Keratinocyte (primary cell): ENCODE measurements around the gene TXNRD2. TPM values are rescaled to one million over a fixed set of nuclear protein-coding genes. Genes with fewer than 3 reads are reported as not detected.
A peak's percentile ranks its signal among the peaks of the same experiment; 100 is the strongest.

Experiments used
- DNase-seq: peaks from one replicate; pipeline ENCODE4 v3.0.0-alpha.2; 2011; ENCODE audit warnings: low read depth, missing footprints, low spot score
- FAIRE-seq: peaks from 2 replicates; lab custom pipeline; 2011; peaks lifted over from hg19 to GRCh38; lab: Jason Lieb, UNC
- H2AFZ ChIP-seq: 2 replicates; pipeline ENCODE4 v1.6.0; 2012; ENCODE audit warnings: low read length, control low read depth, inconsistent platforms; ENCODE audit not compliant: control insufficient read depth
- H3K27ac ChIP-seq: 2 replicates; pipeline ENCODE4 v1.5.1; 2011; ENCODE audit warnings: low read length; ENCODE audit not compliant: control insufficient read depth, insufficient read depth
- H3K27me3 ChIP-seq: 3 replicates; pipeline ENCODE4 v1.6.0; 2011; ENCODE audit warnings: low read length; ENCODE audit not compliant: control insufficient read depth, insufficient read depth; ENCODE audit errors: extremely low read depth
- H3K36me3 ChIP-seq, 2 experiments: 2 replicates in 1 of 2; 3 replicates in 1 of 2; pipeline ENCODE4 v1.5.1; 2011; ENCODE audit warnings: low read length in 2 of 2, mild to moderate bottlenecking in 1 of 2; ENCODE audit not compliant: control insufficient read depth in 2 of 2, insufficient read depth in 2 of 2; ENCODE audit errors: extremely low read depth in 1 of 2
- H3K4me1 ChIP-seq: 3 replicates; pipeline ENCODE4 v1.5.1; 2011; ENCODE audit warnings: low read length; ENCODE audit not compliant: control insufficient read depth, insufficient read depth; ENCODE audit errors: extremely low read depth
- H3K4me2 ChIP-seq: 3 replicates; pipeline ENCODE4 v1.6.0; 2011; ENCODE audit warnings: low read depth, low read length; ENCODE audit not compliant: control insufficient read depth, insufficient read depth; ENCODE audit errors: extremely low read depth
- H3K4me3 ChIP-seq, 3 experiments: fragments of 200-600 bp in 1 of 3; sonication (generic) in 1 of 3; 2 replicates in 2 of 3; 3 replicates in 1 of 3; pipeline ENCODE4 v1.5.1; 2011 to 2016; ENCODE audit warnings: low read length in 3 of 3, mild to moderate bottlenecking in 3 of 3, control low read depth in 2 of 3, inconsistent platforms in 1 of 3, low read depth in 1 of 3, mixed read lengths in 1 of 3, mixed run types in 1 of 3, moderate library complexity in 1 of 3; ENCODE audit not compliant: control insufficient read depth in 2 of 3, insufficient read depth in 2 of 3; ENCODE audit errors: extremely low read depth in 1 of 3
- H3K79me2 ChIP-seq: 2 replicates; pipeline ENCODE4 v1.6.0; 2012; ENCODE audit warnings: low read length; ENCODE audit not compliant: control insufficient read depth, insufficient read depth
- H3K9ac ChIP-seq: 3 replicates; pipeline ENCODE4 v1.6.0; 2011; ENCODE audit warnings: low read length; ENCODE audit not compliant: control insufficient read depth, insufficient read depth; ENCODE audit errors: extremely low read depth
- H3K9me1 ChIP-seq: 3 replicates; pipeline ENCODE4 v1.6.0; 2011; ENCODE audit warnings: low read length; ENCODE audit not compliant: control insufficient read depth, insufficient read depth; ENCODE audit errors: extremely low read depth
- H3K9me3 ChIP-seq: 2 replicates; pipeline ENCODE4 v1.5.1; 2012; ENCODE audit warnings: low read depth, low read length; ENCODE audit not compliant: control insufficient read depth
- H4K20me1 ChIP-seq: 3 replicates; pipeline ENCODE4 v1.6.0; 2011; ENCODE audit warnings: low read length; ENCODE audit not compliant: control insufficient read depth, insufficient read depth; ENCODE audit errors: extremely low read depth
- EZH2 ChIP-seq: IDR thresholded peaks from one replicate; pipeline ENCODE4 v1.6.1; 2012; ENCODE audit warnings: inconsistent platforms, mild to moderate bottlenecking, low read length, moderate library complexity
- dilution Hi-C: fragments of 300-500 bp; cut with MboI; formaldehyde crosslinking; loops from one replicate; pipeline ENCODE4 v1.7.0; 2020; ENCODE audit warnings: low sequenced_read_pairs; ENCODE audit not compliant: extremely low pct_ligation_motif_present
- polyA minus RNA-seq, 3 experiments: library from RNA; depleted of rRNA, polyadenylated mRNA; stranded (reverse); fragments of >200 nt; gene quantifications; 1 replicate in 1 of 3; 2 replicates in 1 of 3; 3 replicates in 1 of 3; pipeline ENCODE4 v1.2.3, GENCODE V29; 2011
- polyA plus RNA-seq, 5 experiments: library from polyadenylated mRNA; depleted of rRNA in 3 of 5; stranded (reverse) in 3 of 5; stranded (forward) in 1 of 5; unstranded in 1 of 5; fragments of >200 nt; gene quantifications; 1 replicate in 1 of 5; 2 replicates in 3 of 5; 3 replicates in 1 of 5; pipeline versions ENCODE4 v1.2.1 to v1.2.3, GENCODE V29; 2011 to 2012; ENCODE audit warnings: missing spikeins in 2 of 5, low read depth in 1 of 5, low replicate concordance in 1 of 5
- TF ChIP-seq, protein P1 (sequence below), 3 experiments: IDR thresholded peaks in 1 of 3; conservative IDR thresholded peaks in 1 of 3; optimal IDR thresholded peaks in 1 of 3; 2 replicates in 2 of 3; 3 replicates in 1 of 3; pipeline versions ENCODE3 to v1.5.1; 2011; ENCODE audit warnings: low read length in 3 of 3, mild to moderate bottlenecking in 3 of 3, moderate library complexity in 2 of 3, control low read depth in 1 of 3, inconsistent platforms in 1 of 3; ENCODE audit not compliant: insufficient read depth in 2 of 3; ENCODE audit errors: extremely low read depth in 1 of 3

Gene TXNRD2
- polyA plus RNA-seq (12.9 to 18.6 TPM (median 16.0 TPM) in 3 replicates), polyA minus RNA-seq (8.9 to 29.3 TPM (median 11.3 TPM) in 3 replicates)
- 2.3 TPM for polyA plus RNA-seq (2011; ENCODE audit: low read depth)
- 7.3 and 14.2 TPM in 2 replicates for polyA plus RNA-seq (2011; cell fraction: cytosol; rRNA removed)
- polyA plus RNA-seq (2011; cell fraction: nucleus; rRNA removed) = 16.4 and 18.1 TPM in 2 replicates
- polyA plus RNA-seq (2012; ENCODE audit: low replicate concordance) = 10.1 and 20.8 TPM in 2 replicates
- 12.1 TPM for polyA minus RNA-seq (2011; cell fraction: cytosol; rRNA and poly(A)+ RNA removed)
- 11.1 and 14.0 TPM in 2 replicates for polyA minus RNA-seq (2011; cell fraction: nucleus; rRNA and poly(A)+ RNA removed)

DNA sequence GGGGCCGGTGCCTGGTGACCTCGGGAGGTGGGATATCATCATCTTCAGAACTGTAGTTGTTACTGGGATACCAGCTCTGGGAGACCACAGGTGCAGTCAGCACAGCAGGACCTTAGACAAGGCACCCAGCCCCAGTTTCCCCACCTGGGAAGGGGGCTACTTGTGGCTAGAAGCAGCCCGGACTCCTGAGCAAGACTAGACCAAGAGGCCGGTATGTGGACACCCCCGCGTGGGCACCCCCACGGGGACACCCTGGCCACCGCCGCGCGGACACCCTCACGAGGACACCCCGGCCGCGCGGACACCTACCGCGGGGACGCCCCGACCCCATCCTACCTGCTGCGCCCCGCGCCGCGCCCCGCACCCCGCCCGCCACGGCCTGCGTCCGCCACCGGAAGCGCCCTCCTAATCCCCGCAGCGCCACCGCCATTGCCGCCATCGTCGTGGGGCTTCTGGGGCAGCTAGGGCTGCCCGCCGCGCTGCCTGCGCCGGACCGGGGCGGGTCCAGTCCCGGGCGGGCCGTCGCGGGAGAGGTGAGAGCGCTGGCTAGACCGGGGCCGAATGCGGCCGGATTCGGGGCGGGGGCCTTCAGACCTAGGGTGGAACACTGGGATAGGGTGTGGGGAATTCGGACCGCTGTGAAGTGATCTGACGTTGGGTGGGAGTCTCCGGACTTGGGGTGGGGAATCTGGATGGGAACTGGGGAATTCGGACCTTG lies at the start of gene TXNRD2, which contains the start of gene COMT:
Gene TXNRD2 (minus strand): TSS at position 454 of the 718 bp plus-strand sequence. CDS start 15 bp downstream, at position 439.
Gene COMT (plus strand): TSS at position 408 of the 718 bp plus-strand sequence. CDS start 20,755 bp downstream, outside the sequence.
- Histone ChIP-seq H3K27ac (peak within 1 kb of the TSS; percentile 90), H3K4me2 (peak within 1 kb of the TSS; percentile 96), H3K9me3 (no peaks in the 10 kb centered on the region), H4K20me1 (no peaks in the 10 kb centered on the region), H2AFZ (peak within 1 kb of the TSS; percentile 8), H3K4me3 (peak within 1 kb of the TSS; percentile 91 to 96 (median 96)), H3K27me3 (no peaks in the 10 kb centered on the region), H3K9me1 (no peaks in the 10 kb centered on the region), H3K36me3 (no peaks in the 10 kb centered on the region), H3K79me2 (peaks cover 35% of the 10 kb centered on the region), H3K9ac (peak within 1 kb of the TSS; percentile 89), H3K4me1 (peaks cover 22% of the 10 kb centered on the region)
- dilution Hi-C loops = no loop called here
- TF ChIP-seq, protein P1, sequence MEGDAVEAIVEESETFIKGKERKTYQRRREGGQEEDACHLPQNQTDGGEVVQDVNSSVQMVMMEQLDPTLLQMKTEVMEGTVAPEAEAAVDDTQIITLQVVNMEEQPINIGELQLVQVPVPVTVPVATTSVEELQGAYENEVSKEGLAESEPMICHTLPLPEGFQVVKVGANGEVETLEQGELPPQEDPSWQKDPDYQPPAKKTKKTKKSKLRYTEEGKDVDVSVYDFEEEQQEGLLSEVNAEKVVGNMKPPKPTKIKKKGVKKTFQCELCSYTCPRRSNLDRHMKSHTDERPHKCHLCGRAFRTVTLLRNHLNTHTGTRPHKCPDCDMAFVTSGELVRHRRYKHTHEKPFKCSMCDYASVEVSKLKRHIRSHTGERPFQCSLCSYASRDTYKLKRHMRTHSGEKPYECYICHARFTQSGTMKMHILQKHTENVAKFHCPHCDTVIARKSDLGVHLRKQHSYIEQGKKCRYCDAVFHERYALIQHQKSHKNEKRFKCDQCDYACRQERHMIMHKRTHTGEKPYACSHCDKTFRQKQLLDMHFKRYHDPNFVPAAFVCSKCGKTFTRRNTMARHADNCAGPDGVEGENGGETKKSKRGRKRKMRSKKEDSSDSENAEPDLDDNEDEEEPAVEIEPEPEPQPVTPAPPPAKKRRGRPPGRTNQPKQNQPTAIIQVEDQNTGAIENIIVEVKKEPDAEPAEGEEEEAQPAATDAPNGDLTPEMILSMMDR (optimal IDR thresholded peaks at IDR 0.05 in 1 of 3, IDR thresholded peaks at IDR 0.05 in 1 of 3, conservative IDR thresholded peaks at IDR 0.05 in 1 of 3; ENCODE audit: extremely low read depth in 1 of 3, insufficient read depth in 2 of 3, low read length in 3 of 3) = no peak
- no peak for TF ChIP-seq EZH2
- no peak for FAIRE-seq
- DNase-seq = no peak

DNA sequence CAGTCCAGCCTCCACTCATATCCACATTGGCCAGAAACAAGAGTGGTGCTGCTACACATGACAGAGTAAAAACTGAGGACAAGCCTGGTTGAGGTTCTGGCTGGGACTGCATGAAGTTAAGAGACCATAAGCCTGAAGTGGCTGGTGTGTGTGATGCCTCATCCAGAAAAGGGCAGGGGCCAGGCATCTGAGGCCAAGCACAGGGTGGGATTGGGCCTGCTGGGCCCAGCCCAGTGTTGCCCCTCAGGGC lies 49.7 kb upstream of the TXNRD2 start:
- Histone ChIP-seq H3K4me1 (peaks cover 3% of the 10 kb centered on the region), H3K27ac (no peak overlapping the region), H4K20me1 (no peaks in the 10 kb centered on the region), H3K9me1 (no peaks in the 10 kb centered on the region), H3K9ac (no peak overlapping the region), H3K9me3 (no peaks in the 10 kb centered on the region), H2AFZ (no peak overlapping the region), H3K4me3 (no peak overlapping the region), H3K4me2 (no peak overlapping the region), H3K79me2 (no peaks in the 10 kb centered on the region), H3K36me3 (no peaks in the 10 kb centered on the region), H3K27me3 (peaks cover 8% of the 10 kb centered on the region)
- TF ChIP-seq, protein P1 (optimal IDR thresholded peaks at IDR 0.05 in 1 of 3, IDR thresholded peaks at IDR 0.05 in 1 of 3, conservative IDR thresholded peaks at IDR 0.05 in 1 of 3; ENCODE audit: extremely low read depth in 1 of 3, insufficient read depth in 2 of 3, low read length in 3 of 3) = no peak
- no peak for TF ChIP-seq EZH2
- FAIRE-seq = no peak
- DNase-seq = no peak
- dilution Hi-C loops = no loop called here
